Measurements from ENCODE around the gene SARDH.

SARDH gene

GRCh38 chr9:133742849-133743444 is 4.8 kb upstream of the SARDH start:
- DNase-seq (ENCODE audit: low read depth in 1 of 2, low spot score in 1 of 2) = peak; percentile 78 to 95
- in situ Hi-C loops (cut with HindIII; ENCODE audit: low pct_unique_long_range_greater_than_20kb, low sequenced_read_pairs) = no loop called here
- TF ChIP-seq JUND (IDR thresholded peaks at IDR 0.05; ENCODE audit: low read depth) = no peak

GRCh38 chr9:133742251-133742650 is 4.1 kb upstream of the SARDH start:
- in situ Hi-C loops (cut with HindIII; ENCODE audit: low pct_unique_long_range_greater_than_20kb, low sequenced_read_pairs) = no loop called here
- no peak for DNase-seq (ENCODE audit: low read depth in 1 of 2, low spot score in 1 of 2)
- no peak for TF ChIP-seq JUND (IDR thresholded peaks at IDR 0.05; ENCODE audit: low read depth)

GRCh38 chr9:133741716-133742115 is 3.6 kb upstream of the SARDH start:
- no peak for TF ChIP-seq JUND (IDR thresholded peaks at IDR 0.05; ENCODE audit: low read depth)
- DNase-seq (ENCODE audit: low read depth in 1 of 2, low spot score in 1 of 2) = no peak
- in situ Hi-C loops (cut with HindIII; ENCODE audit: low pct_unique_long_range_greater_than_20kb, low sequenced_read_pairs) = no loop called here

- TF ChIP-seq JUND (IDR thresholded peaks at IDR 0.05; ENCODE audit: low read depth) = no peak
- DNase-seq (ENCODE audit: low read depth in 1 of 2, low spot score in 1 of 2) = no peak
- in situ Hi-C loops (cut with HindIII; ENCODE audit: low pct_unique_long_range_greater_than_20kb, low sequenced_read_pairs) = no loop called here
Observed at GRCh38 chr9:133740911-133741310, 2.8 kb upstream of the SARDH start.

GRCh38 chr9:133739408-133740280 is 1.5 kb upstream of the SARDH start:
- TF ChIP-seq JUND (IDR thresholded peaks at IDR 0.05; ENCODE audit: low read depth) = no peak
- DNase-seq (ENCODE audit: low read depth in 1 of 2, low spot score in 1 of 2) = no peak
- in situ Hi-C loops (cut with HindIII; ENCODE audit: low pct_unique_long_range_greater_than_20kb, low sequenced_read_pairs) = no loop called here

GRCh38 chr9:133738640-133739225 is 581 bp upstream of the SARDH start:
- TF ChIP-seq JUND (IDR thresholded peaks at IDR 0.05; ENCODE audit: low read depth) = no peak
- no peak for DNase-seq (ENCODE audit: low read depth in 1 of 2, low spot score in 1 of 2)
- in situ Hi-C loops (cut with HindIII; ENCODE audit: low pct_unique_long_range_greater_than_20kb, low sequenced_read_pairs) = no loop called here

GRCh38 chr9:133737071-133737773 is 930 bp downstream of the SARDH start:
- TF ChIP-seq JUND (IDR thresholded peaks at IDR 0.05; ENCODE audit: low read depth) = no peak
- DNase-seq (ENCODE audit: low read depth in 1 of 2, low spot score in 1 of 2) = no peak
- in situ Hi-C loops (cut with HindIII; ENCODE audit: low pct_unique_long_range_greater_than_20kb, low sequenced_read_pairs) = no loop called here

- DNase-seq (ENCODE audit: low read depth in 1 of 2, low spot score in 1 of 2) = no peak
- in situ Hi-C loops (cut with HindIII; ENCODE audit: low pct_unique_long_range_greater_than_20kb, low sequenced_read_pairs) = no loop called here
- TF ChIP-seq JUND (IDR thresholded peaks at IDR 0.05; ENCODE audit: low read depth) = no peak
Observed at GRCh38 chr9:133735931-133736330, 2.2 kb downstream of the SARDH start.

- TF ChIP-seq JUND (IDR thresholded peaks at IDR 0.05; ENCODE audit: low read depth) = no peak
- peak in 1 of 2 experiments; percentile 27 for DNase-seq (ENCODE audit: low read depth in 1 of 2, low spot score in 1 of 2)
- in situ Hi-C loops (cut with HindIII; ENCODE audit: low pct_unique_long_range_greater_than_20kb, low sequenced_read_pairs) = no loop called here
Observed at GRCh38 chr9:133735415-133735775, 2.8 kb downstream of the SARDH start.

GRCh38 chr9:133734590-133735414 is 3.4 kb downstream of the SARDH start:
- DNase-seq (ENCODE audit: low read depth in 1 of 2, low spot score in 1 of 2) = no peak
- no peak for TF ChIP-seq JUND (IDR thresholded peaks at IDR 0.05; ENCODE audit: low read depth)
- in situ Hi-C loops (cut with HindIII; ENCODE audit: low pct_unique_long_range_greater_than_20kb, low sequenced_read_pairs) = no loop called here

- no peak for TF ChIP-seq JUND (IDR thresholded peaks at IDR 0.05; ENCODE audit: low read depth)
- DNase-seq (ENCODE audit: low read depth in 1 of 2, low spot score in 1 of 2) = no peak
- in situ Hi-C loops (cut with HindIII; ENCODE audit: low pct_unique_long_range_greater_than_20kb, low sequenced_read_pairs) = no loop called here
Observed at GRCh38 chr9:133733796-133734533, 4.2 kb downstream of the SARDH start.

All from T47D (cell line).